Coronary artery (tissue), 2 donors: ENCODE data around the gene ELAVL1.

Source experiments
- DNase-seq: peaks from one replicate; pipeline ENCODE4 v3.0.0-alpha.2; 2017; ENCODE audit warnings: low spot score
- H3K27ac ChIP-seq, 2 donors: fragments of 200-600 bp; sonication (generic); one replicate each; pipeline ENCODE4 v1.5.1; 2016 to 2019
- H3K4me3 ChIP-seq: fragments of 200-600 bp; sonication (generic); 2 replicates; pipeline ENCODE4 v1.5.1; 2016; ENCODE audit warnings: mild to moderate bottlenecking, moderate library complexity
- CTCF ChIP-seq: fragments of 200-600 bp; sonication (generic); IDR thresholded peaks from one replicate; pipeline ENCODE4 v1.5.1; 2019; ENCODE audit warnings: antibody characterized with exemption

Gene ELAVL1

GRCh38 chr19:7992575-7992974 is 12.9 kb downstream of the ELAVL1 start:
- DNase-seq = no peak
- Histone ChIP-seq H3K4me3 (no peak overlapping the region), H3K27ac (no peak overlapping the region)
- TF ChIP-seq CTCF = no peak

- H3K4me3 ChIP-seq = no peak overlapping the region
- DNase-seq = no peak
- no peak for TF ChIP-seq CTCF
Measured at GRCh38 chr19:7989071-7989575, 16.3 kb downstream of the ELAVL1 start.

GRCh38 chr19:7988307-7988706 is 17.1 kb downstream of the ELAVL1 start:
- Histone ChIP-seq H3K27ac (no peak overlapping the region), H3K4me3 (no peak overlapping the region)
- no peak for DNase-seq
- TF ChIP-seq CTCF = no peak

More at GRCh38 chr19:7989071-7989575, 16.3 kb downstream of the ELAVL1 start:
- no peak overlapping the region for H3K27ac ChIP-seq

GRCh38 chr19:7987114-7987768 is 18.2 kb downstream of the ELAVL1 start:
- DNase-seq = no peak
- peak overlapping the region in 1 of 2 donors; percentile 15 for H3K27ac ChIP-seq
- TF ChIP-seq CTCF = no peak
- H3K4me3 ChIP-seq = no peak overlapping the region

- DNase-seq = no peak
- Histone ChIP-seq H3K4me3 (no peak overlapping the region), H3K27ac (no peak overlapping the region)
- TF ChIP-seq CTCF = no peak
Measured at GRCh38 chr19:7986321-7987113, 18.9 kb downstream of the ELAVL1 start.

GRCh38 chr19:7985481-7985911 is 19.9 kb downstream of the ELAVL1 start:
- Histone ChIP-seq H3K4me3 (no peak overlapping the region), H3K27ac (no peak overlapping the region)
- DNase-seq = no peak
- TF ChIP-seq CTCF = no peak
